HG02938 (cell line): ENCODE results near the gene UGGT1.
A peak's percentile ranks its signal among the peaks of the same experiment; 100 is the strongest.

Experiments
- ATAC-seq: cut with Tn5 transposase; IDR thresholded peaks from one replicate; pipeline ENCODE4 v1.9.1; 2021; ENCODE audit warnings: mild to moderate bottlenecking, moderate library complexity; ENCODE audit not compliant: unreplicated experiment

Gene UGGT1

DNA sequence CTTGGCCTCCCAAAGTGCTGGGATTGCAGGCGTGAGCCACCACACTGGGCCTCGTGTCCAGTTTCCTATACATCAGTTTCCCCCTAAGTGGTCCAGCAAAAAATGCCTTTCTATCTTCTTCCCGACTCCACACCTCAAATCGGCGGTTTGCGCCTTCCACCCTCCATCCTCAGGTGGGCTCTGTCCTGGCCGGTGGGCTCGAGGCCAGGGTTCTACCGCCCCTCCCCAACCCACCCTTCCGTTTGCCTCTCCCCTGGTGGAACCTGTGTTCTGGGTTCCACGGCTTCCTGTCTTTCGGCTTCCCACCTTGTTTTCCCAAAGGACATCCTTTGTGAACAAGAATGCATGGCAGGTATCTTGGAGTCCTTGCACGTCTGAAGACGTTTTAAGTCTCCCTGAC lies 123.3 kb downstream of the UGGT1 start:
- no peak for ATAC-seq

DNA sequence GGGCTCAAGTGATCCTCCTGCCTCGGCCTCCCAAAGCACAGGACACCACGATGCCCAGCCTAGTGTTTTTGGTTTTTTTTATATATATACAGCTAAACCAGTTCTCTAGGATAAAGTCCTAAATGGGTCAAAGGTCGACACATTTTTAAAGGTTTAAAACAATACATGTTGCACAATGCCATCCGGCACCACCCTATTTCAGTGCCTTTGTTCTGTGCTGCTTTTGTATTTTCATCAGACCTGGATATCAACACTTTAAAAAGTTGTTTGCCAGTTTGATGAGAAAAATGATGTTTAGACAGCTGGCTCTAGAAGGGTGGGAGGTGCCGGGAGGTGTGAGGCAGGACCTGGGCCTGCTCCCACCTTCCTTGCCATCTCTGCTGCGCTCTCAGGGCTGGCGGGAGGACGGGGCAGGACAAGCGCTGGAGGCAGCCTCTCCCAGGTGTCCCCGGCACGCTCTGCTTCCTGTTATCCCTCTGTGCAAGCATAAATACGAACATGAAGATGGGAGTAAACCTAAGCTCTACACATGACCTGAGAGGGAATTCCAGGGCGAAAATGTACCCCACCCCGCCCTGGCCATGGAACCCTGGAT lies 124.0 kb downstream of the UGGT1 start:
- no peak for ATAC-seq

DNA sequence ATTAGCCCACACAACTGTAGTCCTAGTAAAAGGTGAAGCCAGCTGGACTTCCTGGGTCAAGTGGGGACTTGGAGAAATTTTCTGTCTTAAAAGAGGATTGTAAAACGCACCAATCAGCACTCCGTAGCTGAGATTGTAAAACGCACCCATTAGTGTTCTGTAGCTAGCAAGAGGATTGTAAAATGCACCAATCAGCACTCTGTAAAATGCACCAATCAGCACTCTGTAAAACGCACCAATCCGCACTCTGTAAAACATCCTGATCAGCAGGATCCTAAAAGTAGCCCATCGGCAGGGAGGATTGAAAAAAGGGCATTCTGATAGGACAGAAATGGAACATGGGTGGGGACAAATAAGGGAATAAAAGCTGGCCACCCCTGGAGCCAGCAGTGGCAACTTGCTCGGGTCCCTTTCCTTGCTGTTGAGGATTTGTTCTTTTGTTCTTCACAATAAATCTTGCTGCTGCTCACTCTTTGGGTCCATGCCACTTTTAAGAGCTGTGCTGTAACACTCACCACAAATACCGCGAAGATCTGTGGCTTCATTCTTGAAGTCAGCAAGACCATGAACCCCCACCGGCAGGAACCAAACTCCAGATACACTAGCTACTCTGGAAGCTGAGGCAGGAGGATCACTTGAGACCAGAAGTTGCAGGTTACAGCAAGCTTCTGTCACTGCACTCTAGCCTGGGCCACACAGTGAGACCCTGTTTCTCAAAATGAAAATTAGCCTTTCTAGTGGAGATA lies 125.1 kb downstream of the UGGT1 start:
- no peak for ATAC-seq

DNA sequence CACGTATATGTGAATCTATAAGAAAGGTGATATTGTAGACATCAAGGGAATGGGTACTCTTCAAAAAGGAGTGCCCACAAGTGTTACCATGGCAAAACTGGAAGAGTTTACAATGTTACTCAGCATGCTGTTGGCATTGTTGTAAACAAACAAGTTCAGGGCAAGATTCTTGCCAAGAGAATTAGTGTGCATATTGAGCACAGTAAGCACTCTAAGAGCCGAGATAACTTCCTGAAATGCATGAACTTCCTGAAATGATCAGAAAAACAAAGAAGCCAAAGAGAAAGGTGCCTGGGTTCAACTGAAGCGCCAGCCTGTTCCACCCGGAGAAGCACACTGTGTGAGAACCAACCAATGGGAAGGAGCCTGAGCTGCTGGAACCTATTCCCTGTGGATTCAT lies 126.7 kb downstream of the UGGT1 start:
- ATAC-seq: no peak

DNA sequence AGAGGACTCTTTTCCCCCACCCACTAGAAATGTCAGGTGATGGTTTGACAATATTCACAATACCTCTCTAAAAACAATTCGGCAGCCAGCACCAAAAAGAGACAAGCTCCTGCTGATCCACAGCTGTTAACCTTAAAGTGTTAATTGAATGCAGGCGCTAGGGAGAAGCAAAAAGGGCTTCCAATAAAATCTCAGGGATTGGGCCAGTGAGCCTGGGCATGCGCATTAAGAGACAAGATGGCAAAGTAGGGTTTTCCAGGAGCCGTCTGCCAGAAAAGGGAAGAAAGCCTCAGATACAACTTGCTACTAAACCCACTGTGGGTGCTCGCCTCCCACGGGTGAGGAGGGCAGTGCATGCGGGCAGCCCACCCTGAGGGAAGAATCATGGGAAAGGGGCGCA lies 128.9 kb downstream of the UGGT1 start:
- no peak for ATAC-seq

DNA sequence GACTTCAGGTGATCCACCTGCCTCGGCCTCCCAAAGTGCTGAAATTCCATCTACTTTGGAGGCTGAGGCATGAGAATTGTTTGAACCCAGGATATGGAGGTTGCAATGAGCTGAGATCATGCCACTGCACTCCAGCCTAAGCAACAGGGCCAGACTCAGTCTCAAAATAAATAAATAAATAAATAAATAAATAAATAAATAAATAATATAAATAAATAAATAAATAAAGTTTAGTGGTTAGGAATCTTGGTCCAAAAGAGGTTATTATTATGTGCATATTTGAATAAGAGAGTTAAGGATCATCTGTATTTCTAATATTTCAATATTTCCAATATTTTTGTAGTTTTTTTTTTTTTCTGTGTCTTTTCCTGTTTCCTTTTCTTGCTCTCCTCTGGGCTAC lies 136.9 kb downstream of the UGGT1 start:
- ATAC-seq: no peak

DNA sequence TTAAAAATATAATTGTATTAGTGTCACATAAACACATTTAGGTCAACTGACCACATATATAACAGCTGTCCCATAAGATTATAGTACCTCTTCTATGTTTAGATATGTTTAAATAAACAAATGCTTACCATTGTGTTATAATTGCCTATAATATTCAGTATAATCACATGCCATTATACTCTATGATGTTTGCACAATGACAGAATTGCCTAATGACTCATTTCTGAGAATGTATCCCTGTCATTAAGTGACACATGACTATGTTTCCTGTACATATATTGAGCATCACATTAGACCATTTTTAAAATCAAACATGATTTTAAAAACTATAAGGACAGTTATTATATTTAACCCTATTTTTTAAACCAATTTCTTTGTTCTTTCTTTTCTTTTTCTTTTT lies 137.9 kb downstream of the UGGT1 start:
- ATAC-seq: no peak

DNA sequence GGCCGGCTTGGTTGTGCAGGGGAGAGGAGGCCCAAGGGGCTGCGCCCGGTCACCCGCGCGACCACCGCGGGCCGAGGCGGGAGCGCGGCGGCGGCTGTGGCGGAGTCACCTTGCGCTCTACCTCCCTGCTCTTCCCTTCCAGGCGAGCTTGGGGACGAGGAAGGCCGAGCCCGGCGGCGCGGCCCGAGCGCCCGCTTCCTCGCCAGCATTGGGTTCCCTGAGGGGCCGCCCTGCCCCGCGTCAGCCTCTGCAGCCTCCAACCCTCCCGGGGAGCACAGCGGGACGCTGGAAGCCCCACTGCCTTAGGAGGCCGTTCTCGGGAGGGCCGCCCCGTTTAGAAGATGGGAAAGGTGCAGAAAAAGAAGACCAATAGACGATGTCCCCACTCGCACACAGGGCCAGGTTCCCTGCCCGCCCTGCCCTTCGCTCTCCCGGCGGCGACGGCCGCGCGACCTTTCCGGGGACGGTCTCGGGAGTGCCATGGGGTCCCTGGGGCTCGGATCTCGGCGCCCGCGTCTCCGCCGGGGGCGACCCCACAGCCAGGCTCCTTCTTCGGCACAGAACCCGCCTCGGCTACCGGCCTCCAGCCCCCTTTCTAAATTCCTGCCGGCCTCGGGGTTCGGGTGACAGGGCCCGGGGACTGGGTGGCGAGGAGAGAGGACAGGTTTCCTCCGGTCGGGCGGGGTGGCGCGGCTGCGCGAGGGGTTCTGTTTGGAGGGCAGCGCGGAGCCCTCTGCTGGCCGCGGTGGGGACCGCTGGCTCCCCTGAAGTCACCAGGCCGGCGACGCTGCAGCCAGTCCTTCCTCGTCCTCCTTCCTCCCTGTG lies 142.2 kb downstream of the UGGT1 start:
- peak; percentile 97 for ATAC-seq

DNA sequence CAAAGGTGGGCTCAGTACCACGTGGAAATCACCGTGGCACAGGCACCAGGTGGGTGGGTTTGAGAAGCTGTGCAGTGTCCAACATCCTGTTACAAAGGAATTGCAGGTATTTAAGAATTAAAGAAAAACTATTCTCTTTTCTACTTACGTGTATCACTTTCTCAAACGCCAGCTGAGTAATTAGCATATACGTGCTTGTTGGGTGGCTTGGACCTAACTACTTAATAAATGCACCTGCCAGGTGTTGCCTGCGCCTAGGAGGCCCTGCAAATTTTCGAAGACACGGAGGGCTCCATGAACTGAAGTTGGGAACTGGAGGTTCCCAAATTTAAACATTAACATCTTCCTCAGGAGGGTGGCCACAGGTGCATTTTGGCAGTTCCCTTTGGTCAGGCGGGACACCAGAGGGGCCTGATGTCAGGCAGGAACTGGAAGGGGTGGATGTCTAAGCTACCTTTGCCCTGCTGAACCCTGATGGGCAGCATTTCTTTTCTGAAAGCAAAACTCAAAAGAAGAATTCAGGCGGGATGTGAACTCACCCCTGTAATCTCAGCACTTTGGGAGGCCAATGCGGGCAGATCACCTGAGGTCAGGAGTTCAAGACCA lies 142.9 kb downstream of the UGGT1 start:
- no peak for ATAC-seq

DNA sequence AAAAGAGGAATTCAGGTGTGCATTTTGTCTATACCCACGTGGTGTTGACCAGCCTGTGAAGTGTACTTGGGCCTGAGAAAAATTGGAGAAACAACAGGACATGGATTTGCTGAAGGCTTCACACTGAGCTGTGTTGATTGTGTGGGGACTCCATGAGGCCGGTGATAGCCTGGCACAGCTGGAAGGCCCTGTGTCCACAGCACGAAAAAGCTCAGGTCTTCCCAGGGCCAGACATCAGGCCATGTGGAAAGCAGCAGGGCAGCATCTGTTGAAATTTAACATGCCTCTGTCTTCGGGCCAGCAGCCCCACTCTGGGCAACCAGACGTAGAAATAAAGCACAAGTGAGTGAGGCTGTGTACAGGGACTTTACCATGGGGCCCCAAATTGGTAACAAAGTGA lies 143.6 kb downstream of the UGGT1 start:
- no peak for ATAC-seq

DNA sequence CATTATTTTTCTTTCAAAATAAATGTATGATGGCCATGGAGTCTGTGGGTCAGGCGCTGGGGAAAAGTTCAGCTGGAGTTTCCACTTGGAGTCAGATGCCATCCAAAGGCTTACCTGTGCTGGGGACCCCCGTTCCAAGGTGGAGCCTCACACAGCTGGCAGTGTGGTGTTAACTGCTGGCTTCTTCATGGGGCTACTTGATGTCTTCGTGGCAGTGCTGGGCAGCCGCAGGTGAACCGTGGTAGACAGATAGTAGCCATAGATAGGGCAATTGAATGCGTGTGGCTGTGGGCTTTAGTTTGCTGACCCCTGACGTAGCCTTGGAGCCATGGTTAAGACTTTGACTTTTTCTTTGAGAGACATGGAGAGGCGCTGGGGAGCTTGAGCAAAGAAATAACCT lies 144.6 kb downstream of the UGGT1 start:
- ATAC-seq: no peak

DNA sequence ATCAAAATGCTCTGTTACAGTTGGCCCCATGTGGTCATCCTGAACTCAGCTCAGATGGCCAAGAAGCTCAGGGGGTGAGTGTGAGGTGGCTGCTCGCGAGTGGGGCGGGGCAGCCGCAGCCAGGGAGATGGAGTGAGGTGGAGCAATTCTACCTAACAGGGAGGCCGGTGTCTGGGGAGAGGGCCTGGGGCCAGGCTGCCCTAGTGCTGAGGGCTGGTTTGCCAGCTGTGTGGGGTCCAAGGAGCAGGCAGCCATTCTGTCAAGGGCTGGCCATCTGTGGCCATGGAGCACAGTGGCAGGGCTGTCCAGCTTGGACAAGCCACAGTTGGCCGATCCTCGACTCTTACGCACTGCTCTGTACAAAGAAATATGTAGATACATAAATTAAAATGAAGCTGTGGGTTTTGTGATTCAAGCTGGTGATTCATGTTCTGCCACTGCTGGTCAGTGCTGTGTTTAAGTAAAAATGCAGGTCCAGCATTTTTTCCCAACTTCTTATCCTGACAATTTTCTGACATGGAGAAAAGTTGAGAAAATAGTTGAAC lies 145.6 kb downstream of the UGGT1 start:
- ATAC-seq: no peak

DNA sequence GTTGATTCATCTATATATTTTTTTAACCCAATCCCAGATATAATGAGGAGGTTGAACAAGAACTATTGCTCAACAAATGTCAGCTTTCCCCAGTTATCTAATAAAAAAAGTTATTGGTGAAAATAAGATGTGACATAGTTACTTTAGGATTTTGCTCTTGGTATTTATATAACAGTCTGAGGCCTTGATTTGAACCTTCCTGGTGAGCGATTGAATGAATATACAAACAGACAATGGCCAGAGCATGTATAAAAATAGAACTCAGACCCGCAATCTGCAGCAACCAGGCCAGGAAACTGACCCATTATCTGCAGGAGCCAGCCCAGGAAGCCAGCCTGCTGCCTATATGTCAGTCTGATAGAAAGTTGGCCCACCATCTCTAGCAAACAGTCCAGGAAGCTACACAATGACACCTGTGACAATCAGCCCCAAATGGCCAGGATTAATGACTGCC lies 146.1 kb downstream of the UGGT1 start:
- ATAC-seq: no peak

DNA sequence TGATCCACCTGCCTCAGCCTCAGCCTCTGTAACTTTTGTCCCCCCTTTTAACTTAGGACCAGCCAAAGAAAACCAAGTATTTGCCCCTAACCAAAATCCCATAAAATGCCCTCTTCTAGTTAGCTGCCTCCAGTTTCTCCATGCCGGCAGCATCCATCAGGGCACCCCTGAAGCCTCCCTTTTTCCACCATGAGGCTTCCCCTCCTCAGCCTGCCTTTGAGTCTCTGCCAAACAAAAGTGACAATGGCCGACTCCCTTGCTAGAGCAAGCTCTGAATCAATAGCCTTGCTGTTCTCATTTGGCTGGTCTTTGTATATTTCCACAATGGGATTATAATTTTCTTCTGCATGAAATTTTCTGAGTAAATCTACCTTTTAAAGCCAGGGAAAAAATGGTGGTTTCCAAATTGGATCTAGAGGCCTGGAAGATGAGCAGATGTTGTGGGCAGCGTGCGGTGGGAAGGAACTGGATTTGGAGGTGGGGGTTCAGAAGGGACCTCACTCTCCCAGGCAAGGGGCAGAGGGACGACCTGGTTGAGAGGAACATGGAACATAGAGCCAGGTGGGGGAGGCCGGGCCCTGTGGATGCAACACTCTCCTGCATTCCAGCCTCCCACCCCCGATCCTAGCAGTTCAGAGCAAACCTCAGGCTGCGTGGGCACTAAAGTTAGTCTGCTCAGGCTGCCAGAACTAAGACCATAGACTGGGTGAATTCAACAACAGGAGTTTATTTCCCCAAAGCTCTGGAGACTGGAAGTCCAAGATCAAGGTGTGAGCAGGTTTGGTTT lies 147.1 kb downstream of the UGGT1 start:
- no peak for ATAC-seq

DNA sequence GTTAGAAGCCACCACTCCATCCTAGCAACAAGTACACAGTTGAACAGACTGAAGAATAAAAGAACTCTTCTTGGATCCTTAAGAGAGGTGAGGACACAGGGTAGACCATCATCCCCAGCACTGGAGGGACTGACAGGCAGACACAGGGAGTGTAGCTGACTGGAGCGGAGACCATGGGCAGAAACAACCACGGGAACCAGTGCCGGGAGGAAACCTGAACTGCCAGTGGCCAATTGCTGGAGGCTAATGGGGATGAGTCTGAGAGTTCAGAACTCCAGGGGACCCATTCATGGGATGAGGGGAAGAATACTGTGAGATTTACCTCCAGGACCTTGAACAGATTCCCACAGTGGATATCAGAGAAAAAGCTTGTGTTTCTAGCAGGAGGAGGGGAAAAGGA lies 150.9 kb downstream of the UGGT1 start:
- ATAC-seq: no peak
